Psoas muscle (tissue), 8 donors: ENCODE measurements around the gene VAV2. TPM values are rescaled to one million over a fixed set of nuclear protein-coding genes. Genes with fewer than 3 reads are reported as not detected.

ENCODE experiments used
- ATAC-seq, 4 donors: fragments of 200-7000 bp; cut with Tn5 transposase; one replicate each; pipeline ENCODE4 v1.9.1; 2020; ENCODE audit warnings: moderate library complexity in 3 of 4, mild to moderate bottlenecking in 2 of 4
- DNase-seq, 2 donors: peaks; one replicate each; pipeline ENCODE4 v3.0.0-alpha.2; 2020
- H3K27ac ChIP-seq: fragments of 200-600 bp; one replicate; pipeline ENCODE4 v1.8.0; 2022
- H3K27me3 ChIP-seq, 3 donors: fragments of 200-600 bp in 1 of 3; one replicate each; pipeline versions ENCODE4 v1.6.1 to v1.8.0; 2013 to 2022; ENCODE audit warnings: low read length in 2 of 3, mild to moderate bottlenecking in 2 of 3, moderate library complexity in 1 of 3; ENCODE audit not compliant: insufficient read depth in 3 of 3
- H3K36me3 ChIP-seq, 2 donors: fragments of 200-600 bp in 1 of 2; one replicate each; pipeline versions ENCODE4 v1.6.1 to v1.8.0; 2013 to 2022; ENCODE audit warnings: low read depth in 1 of 2, mild to moderate bottlenecking in 1 of 2, moderate library complexity in 1 of 2; ENCODE audit not compliant: insufficient read depth in 1 of 2
- H3K4me1 ChIP-seq: fragments of 200-600 bp; one replicate; pipeline ENCODE4 v1.8.0; 2022
- H3K4me3 ChIP-seq: fragments of 200-600 bp; one replicate; pipeline ENCODE4 v1.8.0; 2022; ENCODE audit warnings: mild to moderate bottlenecking
- H3K9me3 ChIP-seq: fragments of 200-600 bp; one replicate; pipeline ENCODE4 v1.8.0; 2022
- WGBS, 3 donors: extraction: QIAGEN DNeasy Blood & Tissue Kit; methylation state at CpG; one replicate each; pipeline versions ENCODE4 v1.1.6 to v1.1.7; 2013; 5-methylcytosine and 5-hydroxymethylcytosine counted together
- intact Hi-C, 2 donors: fragments of 100-400 bp; cut with DNase I; formaldehyde crosslinking; loops; one replicate each; pipeline versions ENCODE4 v1.11.0 to v1.14.2; 2022
- polyA plus RNA-seq, 3 donors: library from polyadenylated mRNA; stranded (reverse); fragments of 200-250 nt; gene quantifications; one replicate each; pipeline ENCODE4 v1.2.3, GENCODE V29; 2013
- total RNA-seq, 4 donors: library from RNA; stranded (reverse); fragmentation: NEBNext Ultra II Directional in 2 of 4; extraction: Animal tissue kit (Norgen Biotek cat#: 25700) in 2 of 4; gene quantifications; one replicate each; pipeline versions ENCODE4 v1.2.1 to v1.2.4, GENCODE V29; 2021 to 2023
- TF ChIP-seq, protein P1 (sequence below): fragments of 200-600 bp; IDR thresholded peaks from one replicate; pipeline ENCODE4 v1.8.0; 2022; ENCODE audit warnings: antibody characterized with exemption
- donor health status: healthy with polysubstance abuse.
- donor health status: DM: no; HTN: no; CAD: no; lungs with moderate emphysema.
- donor health status: Bipolar disorder and iron deficiency.
- donor health status: healthy.
- donor health status: DM: yes; HTN: yes; CAD: no.
- donor health status: DM: no; HTN: no; CAD: no.
- donor health status: DM: no; HTN: no; CAD: no.
- donor health status: DM: yes; HTN: yes; CAD: no.

VAV2 gene
- total and polyA plus RNA-seq, 7 donors: 0.70 to 2.9 (median 1.4) TPM

DNA sequence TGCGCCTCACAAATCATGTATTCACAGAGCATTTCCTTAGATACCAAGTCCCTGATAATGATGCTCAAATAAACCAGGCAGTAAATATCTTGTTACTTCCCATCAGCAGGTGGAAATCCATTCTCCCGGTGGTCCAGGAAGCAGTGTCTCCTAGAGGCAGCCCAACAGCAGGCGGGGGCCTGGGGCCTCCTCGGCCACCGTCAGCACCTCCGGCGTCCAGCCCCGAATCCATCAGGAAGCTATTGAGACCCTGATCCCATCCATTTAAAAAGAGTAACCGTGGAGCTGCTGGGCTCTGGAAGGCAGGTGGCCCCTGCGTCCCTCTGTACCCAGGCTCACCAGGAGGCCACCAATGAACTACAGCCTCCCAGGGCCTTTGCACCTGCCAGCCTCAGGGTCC is 54.0 kb downstream of the VAV2 start:
- TF ChIP-seq, protein P1, sequence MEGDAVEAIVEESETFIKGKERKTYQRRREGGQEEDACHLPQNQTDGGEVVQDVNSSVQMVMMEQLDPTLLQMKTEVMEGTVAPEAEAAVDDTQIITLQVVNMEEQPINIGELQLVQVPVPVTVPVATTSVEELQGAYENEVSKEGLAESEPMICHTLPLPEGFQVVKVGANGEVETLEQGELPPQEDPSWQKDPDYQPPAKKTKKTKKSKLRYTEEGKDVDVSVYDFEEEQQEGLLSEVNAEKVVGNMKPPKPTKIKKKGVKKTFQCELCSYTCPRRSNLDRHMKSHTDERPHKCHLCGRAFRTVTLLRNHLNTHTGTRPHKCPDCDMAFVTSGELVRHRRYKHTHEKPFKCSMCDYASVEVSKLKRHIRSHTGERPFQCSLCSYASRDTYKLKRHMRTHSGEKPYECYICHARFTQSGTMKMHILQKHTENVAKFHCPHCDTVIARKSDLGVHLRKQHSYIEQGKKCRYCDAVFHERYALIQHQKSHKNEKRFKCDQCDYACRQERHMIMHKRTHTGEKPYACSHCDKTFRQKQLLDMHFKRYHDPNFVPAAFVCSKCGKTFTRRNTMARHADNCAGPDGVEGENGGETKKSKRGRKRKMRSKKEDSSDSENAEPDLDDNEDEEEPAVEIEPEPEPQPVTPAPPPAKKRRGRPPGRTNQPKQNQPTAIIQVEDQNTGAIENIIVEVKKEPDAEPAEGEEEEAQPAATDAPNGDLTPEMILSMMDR: no peak
- H3K36me3 ChIP-seq: no peaks in the 10 kb centered on the region
- peaks cover 0 to 24% (median 4%) of the 10 kb centered on the region in 3 donors for H3K27me3 ChIP-seq
- intact Hi-C loops: no loop called here
- no peak overlapping the region for H3K4me3 ChIP-seq
- H3K4me1 ChIP-seq: no peaks in the 10 kb centered on the region
- H3K27ac ChIP-seq: no peak overlapping the region
- no peaks in the 10 kb centered on the region for H3K9me3 ChIP-seq
- DNase-seq: no peak
- no peak for ATAC-seq
- WGBS, 3 donors: 87 to 97% (median 94%) methylated on average over 10 of the region's 10 CpGs

DNA sequence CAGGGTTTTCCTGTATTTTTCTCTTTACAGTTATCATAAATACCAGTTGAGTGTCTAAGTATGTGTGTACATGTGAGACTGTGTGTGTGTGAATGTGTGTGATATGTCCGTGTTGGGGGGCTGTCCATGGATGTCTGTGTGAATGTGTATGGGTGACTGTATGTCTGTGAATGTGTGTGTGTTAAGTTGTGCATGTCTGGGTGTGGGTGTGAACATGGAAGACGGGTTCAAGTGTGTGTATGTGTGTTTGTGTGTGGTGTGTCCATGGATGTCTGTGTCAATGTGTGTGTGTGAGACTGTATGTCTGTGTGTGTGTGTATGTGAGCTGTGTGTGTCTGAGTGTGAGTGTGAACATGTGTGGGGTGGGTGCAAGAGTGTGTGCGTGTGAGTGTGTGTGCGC is 55.0 kb downstream of the VAV2 start:
- Histone ChIP-seq H3K27me3 (peaks cover 0 to 32% (median 10%) of the 10 kb centered on the region in 3 donors), H3K9me3 (no peaks in the 10 kb centered on the region), H3K27ac (no peak overlapping the region), H3K4me1 (no peaks in the 10 kb centered on the region), H3K36me3 (no peaks in the 10 kb centered on the region), H3K4me3 (no peak overlapping the region)
- TF ChIP-seq, protein P1: no peak
- ATAC-seq (no peak), DNase-seq (no peak)
- intact Hi-C loops: no loop called here
- 78 to 92% (median 85%) methylated on average over 4 of the region's 4 CpGs for WGBS, 3 donors

DNA sequence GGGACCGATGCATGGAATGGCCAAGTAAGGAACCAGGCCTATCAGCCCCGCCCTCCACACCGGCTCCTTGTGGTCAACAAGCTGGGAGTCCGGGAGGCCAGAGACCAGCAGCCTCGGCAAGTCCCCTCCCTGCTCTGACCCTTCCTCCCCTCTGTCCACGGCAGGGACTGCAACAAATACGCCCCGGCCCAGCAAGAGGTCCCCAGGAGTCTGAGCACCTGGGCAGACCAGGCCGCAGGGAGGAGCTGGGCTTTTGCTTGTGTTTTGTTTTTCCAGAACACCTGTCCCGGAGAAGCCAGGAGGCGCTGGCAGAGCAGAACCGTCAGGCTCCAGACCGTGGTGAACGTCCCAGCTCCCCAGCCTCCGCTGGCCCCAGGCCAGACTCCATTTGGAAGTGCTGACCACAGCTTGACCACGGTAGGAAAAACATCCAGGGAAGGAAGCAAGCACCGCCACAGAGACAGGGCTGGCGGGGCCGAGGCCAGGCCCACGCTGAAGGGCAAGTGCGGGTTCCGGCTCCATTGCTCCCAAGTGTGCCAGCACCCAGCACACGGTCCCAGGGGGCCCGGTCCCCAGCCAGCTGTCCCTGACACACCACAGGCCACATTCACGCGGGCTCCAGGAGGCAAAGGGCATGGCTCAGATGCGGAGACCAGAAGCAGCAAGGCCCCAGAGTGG is 56.7 kb downstream of the VAV2 start:
- peaks cover 0 to 42% (median 15%) of the 10 kb centered on the region in 3 donors for H3K27me3 ChIP-seq
- H3K27ac ChIP-seq: no peak overlapping the region
- no peaks in the 10 kb centered on the region for H3K4me1 ChIP-seq
- peak; percentile 70 to 81 for DNase-seq
- no peak overlapping the region for H3K4me3 ChIP-seq
- TF ChIP-seq, protein P1: no peak
- H3K9me3 ChIP-seq: no peaks in the 10 kb centered on the region
- intact Hi-C loops: no loop called here
- no peaks in the 10 kb centered on the region for H3K36me3 ChIP-seq
- peak in 3 of 4 donors; percentile 12 to 53 (median 25) for ATAC-seq
- 20 to 36% (median 28%) methylated on average over 23 to 27 of the region's 27 CpGs for WGBS, 3 donors

DNA sequence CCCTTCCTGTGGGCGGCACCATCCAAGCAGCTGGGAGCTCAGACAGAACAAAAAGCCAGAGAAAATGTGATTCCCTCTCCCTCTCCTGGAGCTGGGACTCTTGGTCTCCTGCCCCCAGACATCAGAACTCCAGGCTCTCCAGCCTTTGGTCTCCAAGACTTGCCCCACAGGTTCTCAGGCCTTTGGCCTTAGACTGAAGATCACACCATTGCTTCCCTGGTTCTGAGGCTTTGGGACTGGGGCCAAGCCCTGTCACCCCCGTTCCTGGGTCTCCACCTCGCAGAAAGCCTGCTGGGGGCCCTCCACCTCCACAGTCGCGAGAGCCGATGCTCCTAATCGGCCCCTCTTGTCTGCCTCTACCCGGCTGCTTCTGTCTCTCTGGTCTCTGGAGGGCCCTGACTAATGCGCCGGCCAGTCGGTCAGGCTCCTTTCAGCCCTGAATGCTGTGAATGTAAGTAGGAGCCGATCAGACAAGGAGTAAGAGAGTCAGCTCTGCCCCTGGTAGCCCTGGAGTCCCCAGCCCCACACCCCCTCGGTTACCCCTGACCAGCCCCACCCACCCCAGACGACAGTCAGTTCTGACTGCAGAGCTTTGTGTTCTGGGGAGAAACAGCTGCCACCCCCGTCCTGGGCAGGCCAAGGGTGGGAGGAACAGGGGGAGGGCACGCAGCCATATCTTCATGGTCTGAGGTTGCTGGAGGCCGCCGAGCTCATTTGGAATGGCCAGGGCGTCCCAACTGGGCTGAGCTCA is 57.5 kb downstream of the VAV2 start:
- Histone ChIP-seq H3K27ac (no peak overlapping the region), H3K4me3 (no peak overlapping the region), H3K9me3 (no peaks in the 10 kb centered on the region), H3K4me1 (no peaks in the 10 kb centered on the region), H3K36me3 (no peaks in the 10 kb centered on the region), H3K27me3 (peaks cover 0 to 41% (median 15%) of the 10 kb centered on the region in 3 donors)
- TF ChIP-seq, protein P1: no peak
- ATAC-seq (peak in 3 of 4 donors; percentile 27 to 38 (median 27)), DNase-seq (peak in 1 of 2 donors; percentile 41)
- 42 to 66% (median 43%) methylated on average over 19 of the region's 19 CpGs for WGBS, 3 donors
- intact Hi-C loops: no loop called here
